Stimulated activated CD8-positive, alpha-beta memory T cell treated with anti-CD3 and anti-CD28 coated beads, Interleukin-4, amount 100 ng/mL, for 4 hours (primary cell): ENCODE measurements around the gene HSD17B2.
"Not testable (repeated sequence)": the region's sequence is repeated elsewhere in the genome, so short reads cannot be mapped to it uniquely, and the experiment has no call there.

Experiments
- DNase-seq, 2 donors: peaks; one replicate each; pipeline ENCODE4 v3.0.0-alpha.2; 2020; ENCODE audit warnings: low read depth in 2 of 2, low spot score in 1 of 2

The HSD17B2 gene

GRCh38 chr16:82078125-82078524, 43.1 kb downstream of the HSD17B2 start:
- no peak for DNase-seq

- no peak for DNase-seq
These were observed 44.8 kb downstream of the HSD17B2 start for GRCh38 chr16:82079892-82080291.

GRCh38 chr16:82081264-82081663, 46.2 kb downstream of the HSD17B2 start:
- no peak for DNase-seq

DNA sequence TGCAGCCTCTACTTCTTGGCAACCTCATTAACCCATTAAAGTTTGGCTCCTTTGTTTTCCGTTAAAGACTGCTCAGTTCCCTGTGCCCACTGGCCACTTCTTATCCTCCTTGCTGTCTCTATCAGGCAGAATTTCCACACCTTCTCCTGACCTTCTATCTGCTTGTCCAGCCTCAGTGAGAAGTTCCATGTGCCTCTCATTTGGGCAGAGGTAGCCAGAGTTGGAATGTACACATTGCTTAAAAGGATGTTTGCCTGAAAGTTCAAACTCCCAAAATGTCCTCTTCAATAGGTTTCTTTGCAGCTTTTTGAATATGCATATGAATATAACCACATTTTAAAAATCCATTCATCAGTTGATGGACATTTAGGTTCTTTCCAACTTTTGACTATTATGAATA, 47.0 kb downstream of the HSD17B2 start:
- DNase-seq, result no peak

- no peak for DNase-seq
These were observed 47.6 kb downstream of the HSD17B2 start for GRCh38 chr16:82082543-82083244.

- no peak for DNase-seq
These were observed 48.8 kb downstream of the HSD17B2 start for GRCh38 chr16:82083710-82084353.

- no peak for DNase-seq
These were observed 50.1 kb downstream of the HSD17B2 start for GRCh38 chr16:82085011-82085779.

DNA sequence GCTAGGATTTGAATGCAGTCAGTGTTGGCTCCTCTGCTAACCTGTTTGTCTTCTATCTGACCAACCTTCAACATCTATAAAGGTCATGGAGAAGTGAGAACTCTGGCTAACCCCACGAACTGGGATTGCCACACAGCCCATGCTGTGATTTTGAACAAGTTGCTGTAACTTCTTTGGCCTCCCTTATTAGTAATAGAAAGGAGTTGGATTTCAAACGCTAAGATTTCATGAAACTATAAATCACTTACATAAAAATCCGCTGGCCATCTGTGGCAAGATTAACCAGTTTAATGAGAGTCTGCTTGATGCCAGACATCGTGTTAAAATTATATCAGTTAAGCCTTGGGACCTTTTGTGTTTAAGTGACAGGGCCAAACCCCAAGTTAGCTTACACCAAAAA, 53.4 kb downstream of the HSD17B2 start:
- DNase-seq, result no peak

DNA sequence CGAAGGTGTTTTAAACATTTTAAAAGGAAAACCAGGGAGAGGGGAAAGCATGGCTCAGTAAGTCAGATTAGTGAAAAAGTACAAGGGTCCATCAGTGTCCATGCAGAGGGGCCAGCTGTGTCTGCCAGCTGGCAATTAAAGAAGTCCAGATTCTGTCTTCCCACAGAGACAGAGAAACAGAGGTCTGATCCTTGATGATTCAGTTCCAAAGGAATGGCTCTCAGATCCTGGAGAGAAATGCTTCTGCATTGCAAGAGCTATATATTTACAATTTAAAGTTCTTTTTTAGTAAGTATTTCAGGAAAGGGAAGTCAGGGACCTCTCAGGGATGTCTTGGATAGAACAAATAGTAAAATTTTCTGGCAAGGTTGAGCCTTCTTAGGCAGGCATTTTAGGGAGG, 56.2 kb downstream of the HSD17B2 start:
- no peak for DNase-seq

DNA sequence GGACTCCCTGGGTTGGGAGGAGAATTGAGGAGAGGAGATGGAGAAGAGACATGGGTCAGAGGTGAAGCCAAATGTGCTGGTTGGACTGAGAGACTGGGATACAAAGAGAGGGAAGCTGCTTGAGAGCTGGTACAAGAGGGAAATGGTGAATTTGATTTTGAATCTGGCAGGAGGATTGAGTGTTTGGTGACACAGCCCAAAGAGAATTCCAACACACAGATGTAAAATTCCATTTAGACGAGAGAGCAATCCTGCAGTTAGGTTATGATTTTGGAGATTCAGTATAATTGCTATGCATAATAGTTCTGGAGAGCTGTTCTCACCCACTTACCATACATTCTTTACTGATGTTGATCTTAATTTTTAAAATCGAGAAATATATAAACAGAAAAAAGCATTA, 57.7 kb downstream of the HSD17B2 start:
- DNase-seq, result no peak

DNA sequence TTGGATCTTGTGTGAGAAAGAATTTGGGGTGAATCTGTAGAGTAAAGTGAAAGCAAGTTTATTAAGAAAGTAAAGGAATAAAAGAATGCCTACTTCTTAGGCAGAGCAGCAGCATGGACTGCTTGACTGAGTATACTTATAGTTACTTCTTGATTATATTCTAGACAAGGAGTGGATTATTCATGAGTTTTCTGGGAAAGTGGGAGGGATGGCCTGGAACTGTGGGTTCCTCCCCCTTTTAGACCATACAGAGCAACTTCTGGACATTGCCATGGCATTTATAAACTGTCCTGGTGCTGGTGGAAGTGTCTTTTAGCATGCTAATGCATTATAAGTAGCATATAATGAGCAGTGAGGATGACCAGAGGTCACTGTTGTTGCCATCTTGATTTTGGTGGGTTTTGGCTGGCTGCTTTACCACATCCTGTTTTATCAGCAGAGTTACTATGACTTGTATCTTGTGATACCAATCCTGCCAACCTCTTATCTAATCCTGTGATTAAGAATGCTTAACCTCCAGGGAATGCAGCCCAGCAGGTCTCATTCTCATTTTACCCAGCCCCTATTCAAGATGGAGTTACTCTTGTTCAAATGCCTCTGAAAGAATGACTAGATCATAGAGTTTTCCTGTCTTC, 58.7 kb downstream of the HSD17B2 start:
- DNase-seq, result no peak

- no peak for DNase-seq
These were observed 60.0 kb downstream of the HSD17B2 start for GRCh38 chr16:82094942-82095540.

DNA sequence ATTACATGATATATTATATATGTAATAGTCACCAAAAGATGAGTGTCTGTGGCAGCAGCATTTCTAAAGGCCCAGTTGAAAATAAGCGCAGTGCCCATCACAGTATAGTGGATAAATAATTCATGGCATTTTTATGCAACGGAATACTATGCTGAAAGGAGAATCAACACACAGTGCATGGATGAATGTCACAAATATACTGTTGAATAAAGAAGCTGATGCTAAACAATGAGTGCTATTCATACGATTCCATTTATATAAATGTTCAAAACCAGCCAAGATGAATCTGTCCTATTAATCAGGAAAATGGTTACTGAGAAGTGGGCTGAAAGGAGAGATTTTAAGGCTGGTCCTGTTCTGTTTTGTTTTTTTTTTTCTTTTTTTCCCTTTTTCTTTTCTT, 61.6 kb downstream of the HSD17B2 start:
- DNase-seq, result no peak

GRCh38 chr16:82105107-82105506, 70.1 kb downstream of the HSD17B2 start:
- no peak for DNase-seq

GRCh38 chr16:82108100-82108499, 73.0 kb downstream of the HSD17B2 start:
- no peak for DNase-seq

- no peak for DNase-seq
These were observed 73.7 kb downstream of the HSD17B2 start for GRCh38 chr16:82108774-82109173.

GRCh38 chr16:82109266-82109665, 74.2 kb downstream of the HSD17B2 start:
- DNase-seq, result not testable (repeated sequence)

GRCh38 chr16:82111944-82112343, 76.9 kb downstream of the HSD17B2 start:
- no peak for DNase-seq

- DNase-seq, result no peak
These were observed 78.7 kb downstream of the HSD17B2 start for GRCh38 chr16:82113741-82114140.

- DNase-seq, result no peak
These were observed 81.5 kb downstream of the HSD17B2 start for GRCh38 chr16:82116535-82116934.

- no peak for DNase-seq
These were observed 83.7 kb downstream of the HSD17B2 start for GRCh38 chr16:82118749-82119148.
